CD4-positive, CD25-positive, alpha-beta regulatory T cell (primary cell): ENCODE data around the gene PYGB. TPM values are rescaled to one million over a fixed set of nuclear protein-coding genes. Genes with fewer than 3 reads are reported as not detected.

ENCODE experiments used
- ATAC-seq, 2 donors: fragments of 150-1000 bp; cut with Tn5 transposase; one replicate each; pipeline ENCODE4 v1.10.0; 2021; ENCODE audit warnings: low read depth in 2 of 2, moderate number of reproducible peaks in 2 of 2, moderate library complexity in 1 of 2
- DNase-seq, 3 donors: peaks; one replicate each; pipeline versions ENCODE4 v3.0.0 to v3.0.0-alpha.2; 2012 to 2022; ENCODE audit warnings: mixed read lengths in 1 of 3
- H3K27ac ChIP-seq: one replicate; pipeline ENCODE4 v1.7.0; 2013; ENCODE audit warnings: mild to moderate bottlenecking, low read length; ENCODE audit not compliant: insufficient read depth, poor library complexity, severe bottlenecking
- H3K27me3 ChIP-seq: one replicate; pipeline ENCODE4 v1.7.0; 2013; ENCODE audit warnings: low read length; ENCODE audit not compliant: control insufficient read depth, insufficient read depth
- H3K36me3 ChIP-seq: one replicate; pipeline ENCODE4 v1.7.0; 2013; ENCODE audit warnings: mild to moderate bottlenecking, low read length, moderate library complexity; ENCODE audit not compliant: control insufficient read depth, insufficient read depth
- H3K4me1 ChIP-seq: 2 replicates; pipeline ENCODE4 v1.7.0; 2013; ENCODE audit warnings: mild to moderate bottlenecking, low read length; ENCODE audit not compliant: insufficient read depth, control insufficient read depth, poor library complexity, severe bottlenecking
- H3K4me3 ChIP-seq: one replicate; pipeline ENCODE4 v1.7.0; 2013; ENCODE audit warnings: low read depth, mild to moderate bottlenecking, low read length, moderate library complexity
- H3K9me3 ChIP-seq, 2 experiments: 1 replicate in 1 of 2; 2 replicates in 1 of 2; pipeline ENCODE4 v1.7.0; 2013; ENCODE audit warnings: low read length in 2 of 2, mild to moderate bottlenecking in 1 of 2, moderate library complexity in 1 of 2; ENCODE audit not compliant: control insufficient read depth in 2 of 2
- H3K27ac Mint-ChIP-seq, 3 donors: one replicate each; pipeline ENCODE4 v1.8.0; 2020 to 2022; ENCODE audit warnings: mild to moderate bottlenecking in 3 of 3, mixed read lengths in 3 of 3, moderate library complexity in 2 of 3
- H3K27me3 Mint-ChIP-seq: one replicate; pipeline ENCODE4 v1.8.0; 2022; ENCODE audit warnings: mild to moderate bottlenecking, mixed read lengths
- H3K36me3 Mint-ChIP-seq: one replicate; pipeline ENCODE4 v1.8.0; 2020; ENCODE audit warnings: mixed read lengths
- H3K4me1 Mint-ChIP-seq, 4 donors: one replicate each; pipeline ENCODE4 v1.8.0; 2020 to 2022; ENCODE audit warnings: mixed read lengths in 4 of 4, mild to moderate bottlenecking in 1 of 4
- H3K4me3 Mint-ChIP-seq, 4 donors: one replicate each; pipeline ENCODE4 v1.8.0; 2020 to 2022; ENCODE audit warnings: mild to moderate bottlenecking in 4 of 4, mixed read lengths in 4 of 4, moderate library complexity in 3 of 4
- H3K9me3 Mint-ChIP-seq, 7 donors: one replicate each; pipeline ENCODE4 v1.8.0; 2020 to 2022; ENCODE audit warnings: mixed read lengths in 7 of 7, mild to moderate bottlenecking in 3 of 7, moderate library complexity in 2 of 7
- polyA plus RNA-seq, 4 donors: library from polyadenylated mRNA; unstranded; fragments of 300-500 nt; fragmentation: Illumina TruSeq; gene quantifications; one replicate each; pipeline ENCODE4 v1.2.3, GENCODE V29; 2021
- total RNA-seq: library from RNA; stranded (reverse); gene quantifications from one replicate; pipeline ENCODE4 v1.2.3, GENCODE V29; 2022

PYGB gene
- total and polyA plus RNA-seq, 5 donors from 2014 or later, result 37.2 to 64.6 (median 45.4) TPM

- H3K27ac ChIP-seq, result no peak overlapping the region
- peaks cover 7% of the 10 kb centered on the region for H3K36me3 Mint-ChIP-seq
- no peak overlapping the region for H3K4me3 ChIP-seq
- no peak for DNase-seq
- peaks cover 20% of the 10 kb centered on the region for H3K4me1 ChIP-seq
- H3K36me3 ChIP-seq, result peaks cover 6% of the 10 kb centered on the region
- H3K27me3 Mint-ChIP-seq, result no peaks in the 10 kb centered on the region
- no peaks in the 10 kb centered on the region for H3K9me3 Mint-ChIP-seq
- ATAC-seq, result peak in 1 of 2 donors; percentile 43
- peaks cover 9 to 90% (median 40%) of the 10 kb centered on the region in 4 donors for H3K4me1 Mint-ChIP-seq
- H3K9me3 ChIP-seq, result no peaks in the 10 kb centered on the region
- peak overlapping the region; percentile 20 to 69 (median 23) for H3K27ac Mint-ChIP-seq
- H3K4me3 Mint-ChIP-seq, result peak overlapping the region in 1 of 4 donors; percentile 36
- no peaks in the 10 kb centered on the region for H3K27me3 ChIP-seq
These were observed 7.2 kb downstream of the PYGB start for GRCh38 chr20:25254986-25255680.

- no peak overlapping the region for H3K27ac ChIP-seq
- ATAC-seq, result no peak
- Mint-ChIP-seq H3K36me3 (peaks cover 12% of the 10 kb centered on the region), H3K4me1 (peaks cover 0 to 90% (median 32%) of the 10 kb centered on the region in 4 donors), H3K27me3 (no peaks in the 10 kb centered on the region), H3K9me3 (no peaks in the 10 kb centered on the region), H3K4me3 (peak overlapping the region in 1 of 4 donors; percentile 36), H3K27ac (peak overlapping the region in 2 of 3 donors; percentile 69 to 75)
- H3K36me3 ChIP-seq, result peaks cover 12% of the 10 kb centered on the region
- H3K4me1 ChIP-seq, result peaks cover 15% of the 10 kb centered on the region
- no peak overlapping the region for H3K4me3 ChIP-seq
- no peaks in the 10 kb centered on the region for H3K9me3 ChIP-seq
- DNase-seq, result no peak
- H3K27me3 ChIP-seq, result no peaks in the 10 kb centered on the region
These were observed 8.5 kb downstream of the PYGB start for GRCh38 chr20:25256226-25256859.

GRCh38 chr20:25257130-25257529, 9.2 kb downstream of the PYGB start:
- no peak for DNase-seq
- H3K27me3 Mint-ChIP-seq, result no peaks in the 10 kb centered on the region
- Histone ChIP-seq H3K4me3 (no peak overlapping the region), H3K36me3 (peaks cover 12% of the 10 kb centered on the region), H3K9me3 (no peaks in the 10 kb centered on the region), H3K27ac (peak overlapping the region; percentile 7), H3K27me3 (no peaks in the 10 kb centered on the region), H3K4me1 (peaks cover 15% of the 10 kb centered on the region)
- H3K27ac Mint-ChIP-seq, result peak overlapping the region; percentile 14 to 75 (median 65)
- no peak for ATAC-seq
- H3K4me3 Mint-ChIP-seq, result peak overlapping the region in 1 of 4 donors; percentile 35
- H3K4me1 Mint-ChIP-seq, result peaks cover 0 to 90% (median 29%) of the 10 kb centered on the region in 4 donors
- H3K9me3 Mint-ChIP-seq, result peaks cover 0 to 2% (median 0%) of the 10 kb centered on the region in 7 donors
- H3K36me3 Mint-ChIP-seq, result peaks cover 19% of the 10 kb centered on the region

- Histone ChIP-seq H3K9me3 (no peaks in the 10 kb centered on the region), H3K4me1 (peaks cover 15% of the 10 kb centered on the region), H3K27ac (no peak overlapping the region), H3K4me3 (no peak overlapping the region), H3K36me3 (peaks cover 12% of the 10 kb centered on the region), H3K27me3 (no peaks in the 10 kb centered on the region)
- ATAC-seq (no peak), DNase-seq (no peak)
- Mint-ChIP-seq H3K4me3 (peak overlapping the region in 2 of 4 donors; percentile 16 to 43), H3K9me3 (peaks cover 0 to 3% (median 0%) of the 10 kb centered on the region in 7 donors), H3K4me1 (peaks cover 0 to 83% (median 24%) of the 10 kb centered on the region in 4 donors), H3K27ac (peak overlapping the region; percentile 61 to 75 (median 70)), H3K36me3 (peaks cover 23% of the 10 kb centered on the region), H3K27me3 (no peaks in the 10 kb centered on the region)
These were observed 10.0 kb downstream of the PYGB start for GRCh38 chr20:25257756-25258475.

- Histone ChIP-seq H3K9me3 (no peaks in the 10 kb centered on the region), H3K27ac (no peak overlapping the region), H3K4me3 (no peak overlapping the region), H3K36me3 (peaks cover 12% of the 10 kb centered on the region), H3K27me3 (no peaks in the 10 kb centered on the region), H3K4me1 (peaks cover 15% of the 10 kb centered on the region)
- Mint-ChIP-seq H3K27me3 (no peaks in the 10 kb centered on the region), H3K4me1 (peaks cover 0 to 82% (median 24%) of the 10 kb centered on the region in 4 donors), H3K36me3 (peaks cover 23% of the 10 kb centered on the region), H3K4me3 (peak overlapping the region in 1 of 4 donors; percentile 43), H3K27ac (peak overlapping the region; percentile 55 to 75 (median 61)), H3K9me3 (peaks cover 0 to 3% (median 0%) of the 10 kb centered on the region in 7 donors)
- ATAC-seq (no peak), DNase-seq (no peak)
These were observed 10.6 kb downstream of the PYGB start for GRCh38 chr20:25258476-25258805.

GRCh38 chr20:25258828-25259227, 10.9 kb downstream of the PYGB start:
- Histone ChIP-seq H3K9me3 (no peaks in the 10 kb centered on the region), H3K27me3 (no peaks in the 10 kb centered on the region), H3K27ac (no peak overlapping the region), H3K36me3 (peaks cover 12% of the 10 kb centered on the region), H3K4me1 (peaks cover 15% of the 10 kb centered on the region), H3K4me3 (no peak overlapping the region)
- peaks cover 0 to 3% (median 0%) of the 10 kb centered on the region in 7 donors for H3K9me3 Mint-ChIP-seq
- H3K27me3 Mint-ChIP-seq, result no peaks in the 10 kb centered on the region
- no peak for ATAC-seq
- peak overlapping the region in 3 of 4 donors; percentile 43 to 65 (median 48) for H3K4me3 Mint-ChIP-seq
- DNase-seq, result no peak
- peak overlapping the region in 2 of 3 donors; percentile 55 to 75 for H3K27ac Mint-ChIP-seq
- H3K4me1 Mint-ChIP-seq, result peaks cover 0 to 79% (median 24%) of the 10 kb centered on the region in 4 donors
- H3K36me3 Mint-ChIP-seq, result peaks cover 23% of the 10 kb centered on the region

- Histone ChIP-seq H3K27me3 (no peaks in the 10 kb centered on the region), H3K4me3 (no peak overlapping the region), H3K9me3 (no peaks in the 10 kb centered on the region), H3K4me1 (peaks cover 15% of the 10 kb centered on the region), H3K27ac (peak overlapping the region; percentile 33), H3K36me3 (peaks cover 12% of the 10 kb centered on the region)
- Mint-ChIP-seq H3K4me1 (peaks cover 0 to 80% (median 22%) of the 10 kb centered on the region in 4 donors), H3K27ac (peak overlapping the region; percentile 75 to 97 (median 95)), H3K27me3 (no peaks in the 10 kb centered on the region), H3K9me3 (peaks cover 0 to 3% (median 0%) of the 10 kb centered on the region in 7 donors), H3K4me3 (peak overlapping the region in 3 of 4 donors; percentile 43 to 77 (median 48)), H3K36me3 (peaks cover 27% of the 10 kb centered on the region)
- ATAC-seq (no peak), DNase-seq (no peak)
These were observed 11.5 kb downstream of the PYGB start for GRCh38 chr20:25259358-25259757.
